HG03439 (cell line): ENCODE measurements around the gene LRRC25.
"Not testable (repeated sequence)": the region's sequence is repeated elsewhere in the genome, so short reads cannot be mapped to it uniquely, and the experiment has no call there.

Source experiments
- ATAC-seq: cut with Tn5 transposase; IDR thresholded peaks from one replicate; pipeline ENCODE4 v1.9.1; 2021; ENCODE audit warnings: mild to moderate bottlenecking, moderate library complexity; ENCODE audit not compliant: unreplicated experiment

The LRRC25 gene

DNA sequence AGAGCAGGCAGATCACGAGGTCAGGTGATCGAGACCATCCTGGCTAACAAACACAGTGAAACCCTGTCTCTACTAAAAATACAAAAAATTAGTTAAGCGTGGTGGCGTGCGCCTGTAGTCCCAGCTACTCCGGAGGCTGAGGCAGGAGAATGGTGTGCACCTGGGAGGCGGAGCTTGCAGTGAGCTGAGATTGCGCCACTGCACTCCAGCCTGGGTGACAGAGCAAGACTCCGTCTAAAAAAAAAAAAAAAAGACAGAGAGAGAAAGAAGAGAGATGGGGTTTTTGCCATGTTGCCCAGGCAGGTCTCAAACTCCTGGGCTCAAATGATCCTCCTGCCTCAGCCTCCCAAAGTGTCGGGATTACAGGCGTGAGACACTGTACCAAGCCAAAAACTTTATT is 8.3 kb upstream of the LRRC25 start:
- ATAC-seq: not testable (repeated sequence)

DNA sequence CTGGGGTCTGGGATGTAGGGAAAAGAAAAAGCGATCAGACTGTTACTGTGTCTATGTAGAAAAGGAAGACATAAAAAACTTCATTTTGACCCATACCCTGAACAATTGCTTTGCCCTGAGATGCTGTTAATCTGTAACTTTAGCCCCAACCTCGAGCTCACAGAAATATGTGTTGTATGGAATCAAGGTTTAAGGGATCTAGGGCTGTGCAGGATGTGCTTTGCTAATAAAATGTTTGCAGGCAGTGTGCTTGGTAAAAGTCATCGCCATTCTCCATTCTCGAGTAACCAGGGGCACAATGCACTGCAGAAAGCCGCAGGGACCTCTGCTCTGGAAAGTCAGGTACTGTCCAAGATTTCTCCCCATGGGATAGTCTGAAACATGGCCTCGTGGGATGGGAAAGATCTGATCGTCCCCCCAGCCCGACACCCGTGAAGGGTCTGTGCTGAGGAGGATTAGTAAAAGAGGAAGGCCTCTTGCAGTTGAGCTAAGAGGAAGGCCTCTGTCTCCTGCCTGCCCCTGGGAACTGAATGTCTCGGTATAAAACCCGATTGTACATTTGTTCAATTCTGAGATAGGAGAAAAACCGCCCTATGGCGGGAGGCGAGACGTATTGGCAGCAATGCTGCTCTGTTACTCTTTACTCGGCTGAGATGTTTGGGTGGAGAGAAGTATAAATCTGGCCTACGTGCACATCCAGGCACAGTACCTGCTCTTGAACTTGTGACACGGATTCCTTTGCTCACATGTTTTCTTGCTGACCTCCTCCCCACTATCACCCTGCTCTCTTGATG is 5.2 kb upstream of the LRRC25 start:
- not testable (repeated sequence) for ATAC-seq

DNA sequence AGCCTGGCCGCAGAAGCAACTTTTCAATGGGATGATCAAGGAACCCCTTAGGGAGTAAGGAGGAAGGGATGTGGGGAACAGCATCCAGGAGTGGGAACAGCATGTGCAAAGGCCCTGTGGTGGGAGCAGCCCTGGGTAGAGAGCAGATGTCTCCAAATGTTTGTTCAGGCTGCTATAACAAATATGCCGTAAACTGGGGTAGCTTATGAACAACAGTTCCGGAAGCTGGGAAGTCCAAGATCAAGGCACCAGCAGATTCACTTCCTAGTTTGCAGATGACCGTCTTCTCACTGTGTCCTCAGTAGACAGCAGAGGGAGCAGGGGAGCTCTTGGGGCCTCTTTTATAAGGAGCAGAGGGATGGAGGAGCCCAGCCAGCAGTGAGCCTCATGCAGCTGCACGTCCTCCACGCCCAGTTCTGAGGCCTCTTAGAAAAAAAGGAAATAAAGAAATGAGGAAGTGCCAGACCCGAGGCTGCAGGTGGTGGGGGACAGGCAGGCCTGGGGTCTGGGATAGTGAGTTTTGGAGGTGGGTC is 4.2 kb upstream of the LRRC25 start:
- ATAC-seq: no peak

DNA sequence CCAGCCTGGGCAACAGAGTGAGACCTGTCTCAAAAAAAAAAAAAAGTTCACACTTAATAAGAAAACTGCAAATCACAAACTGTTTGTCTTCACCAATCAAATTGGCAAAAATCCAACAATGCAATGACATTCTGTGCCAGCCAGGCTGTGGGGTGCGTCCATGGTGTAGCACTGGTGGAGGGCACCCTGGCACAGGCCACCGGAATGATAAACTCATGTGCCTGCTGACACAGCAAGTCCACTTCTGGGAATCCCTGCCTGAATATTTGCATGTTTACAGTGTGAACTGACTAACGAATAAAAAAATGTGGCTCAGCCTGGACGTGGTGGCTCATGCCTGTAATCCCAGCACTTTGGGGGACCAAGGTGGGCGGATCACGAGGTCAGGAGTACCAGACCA is 1.6 kb upstream of the LRRC25 start:
- no peak for ATAC-seq

DNA sequence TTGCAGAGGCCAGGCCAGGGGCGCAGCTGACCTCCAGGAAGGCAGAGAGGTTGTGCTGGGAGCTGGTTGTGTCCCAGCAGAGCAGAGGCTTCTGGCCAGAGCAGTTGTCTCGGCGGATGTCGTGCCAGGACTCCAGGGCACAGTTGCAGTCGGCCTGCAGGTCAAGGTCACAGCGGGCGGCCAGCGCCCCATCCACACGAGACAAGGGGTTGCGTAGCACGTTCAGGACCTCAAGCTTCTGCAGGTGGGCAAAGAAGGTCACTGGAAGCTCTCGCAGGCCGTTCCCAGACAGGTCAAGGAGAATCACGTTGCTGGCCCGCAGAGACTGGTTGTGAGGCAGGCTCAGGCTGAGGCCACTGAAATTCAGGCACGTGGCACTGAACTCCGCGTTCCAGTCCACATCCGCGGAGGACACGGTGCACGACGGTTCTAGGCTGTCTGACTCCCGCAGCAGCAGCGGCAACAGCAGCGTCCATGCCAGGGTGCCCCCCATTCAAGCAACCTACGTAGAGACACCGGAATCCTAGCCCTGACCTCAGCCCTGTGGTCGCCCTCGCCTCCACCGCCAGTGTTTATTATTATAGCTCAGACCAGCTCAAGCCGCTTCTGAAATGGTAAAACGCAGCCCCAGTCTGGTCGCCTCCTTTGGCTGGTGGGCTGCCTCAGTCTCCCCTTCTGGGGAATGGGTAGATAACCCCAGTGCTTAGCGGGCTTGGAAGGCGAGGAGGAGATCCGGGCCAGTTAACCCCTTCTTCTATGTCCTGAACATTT is 766 bp downstream of the LRRC25 start:
- no peak for ATAC-seq

DNA sequence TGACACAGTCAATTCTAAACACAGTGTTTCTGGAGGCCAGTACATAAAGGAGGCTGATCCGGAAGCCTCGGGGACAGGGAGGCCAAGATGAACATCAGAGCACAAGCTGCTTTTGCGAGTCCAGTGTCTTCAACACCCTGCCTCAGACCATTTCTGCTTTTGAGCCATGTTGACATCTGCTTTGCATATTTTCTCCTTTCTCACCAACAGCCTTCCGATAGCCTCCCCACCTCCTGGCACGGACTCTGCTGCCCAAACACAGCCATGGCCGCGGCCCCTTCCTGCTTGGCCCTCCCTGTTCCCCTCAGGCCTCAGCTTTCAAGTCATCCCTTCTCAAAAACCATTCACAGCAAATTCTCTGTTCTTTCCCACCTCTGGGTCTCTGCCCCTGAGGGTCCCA is 3.6 kb downstream of the LRRC25 start:
- no peak for ATAC-seq

DNA sequence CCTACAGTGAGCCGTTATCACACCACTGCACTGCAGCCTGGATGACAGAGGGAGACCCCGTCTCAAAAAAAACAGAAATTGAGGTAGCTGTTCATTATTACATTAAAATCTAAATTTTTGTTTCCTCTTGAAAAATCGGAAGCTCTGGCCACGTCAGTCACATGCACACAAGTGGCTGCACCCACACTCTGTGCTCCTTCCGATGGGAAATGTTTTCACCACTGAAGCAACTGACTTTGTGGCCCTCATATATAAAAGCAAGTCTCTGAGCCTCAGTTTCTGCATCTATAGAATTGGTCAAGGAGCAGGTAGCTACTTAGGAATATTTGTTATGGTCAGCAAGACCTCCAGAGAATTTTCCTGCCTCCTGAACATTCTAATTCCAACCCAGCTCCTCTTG is 4.5 kb downstream of the LRRC25 start:
- ATAC-seq: no peak

DNA sequence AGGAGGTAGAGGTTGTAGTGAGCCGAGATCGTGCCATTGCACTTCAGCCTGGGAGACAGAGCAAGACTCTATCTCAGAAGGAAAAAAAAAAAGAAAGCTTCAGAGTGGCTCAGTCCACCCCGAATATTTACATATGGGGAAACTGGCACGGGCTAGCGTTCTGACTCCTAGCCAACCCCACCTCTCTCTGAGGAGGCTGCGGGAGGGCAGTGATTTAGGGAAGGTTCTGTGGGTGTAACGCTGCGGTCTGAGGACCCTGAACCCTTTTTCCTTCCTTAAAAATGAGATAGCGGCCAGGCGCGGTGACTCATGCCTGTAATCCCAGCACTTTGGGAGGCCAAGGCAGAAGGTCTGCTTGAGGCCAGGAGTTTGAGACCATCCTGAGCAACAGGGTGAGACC is 5.0 kb downstream of the LRRC25 start:
- no peak for ATAC-seq

DNA sequence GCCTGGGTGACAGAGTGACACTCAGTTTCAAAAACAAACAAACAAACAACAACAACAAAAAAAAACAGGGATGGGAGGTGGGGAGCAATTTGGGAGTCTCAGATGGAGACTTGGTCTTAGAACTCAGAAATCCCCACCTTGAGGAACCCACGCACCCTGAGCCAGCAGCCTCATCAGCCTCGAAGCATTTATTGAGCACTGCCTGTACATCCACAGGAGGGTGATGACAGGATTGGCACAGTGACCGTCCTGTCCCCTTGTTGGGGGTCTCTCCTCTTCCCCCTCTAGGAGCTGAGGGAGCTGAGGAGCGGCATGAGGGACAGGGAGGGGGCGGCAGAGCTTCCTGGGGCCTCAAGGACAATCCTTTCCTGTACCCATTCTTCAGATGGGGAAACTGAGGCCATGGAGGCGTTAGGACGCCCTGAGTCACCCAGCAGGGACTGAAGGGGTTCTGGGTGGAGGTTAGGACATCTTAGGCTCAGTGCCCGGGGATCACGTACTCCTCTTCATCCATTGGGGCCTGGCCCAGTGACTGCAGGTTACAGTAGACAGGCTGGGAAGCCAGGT is 5.8 kb downstream of the LRRC25 start:
- ATAC-seq: no peak

DNA sequence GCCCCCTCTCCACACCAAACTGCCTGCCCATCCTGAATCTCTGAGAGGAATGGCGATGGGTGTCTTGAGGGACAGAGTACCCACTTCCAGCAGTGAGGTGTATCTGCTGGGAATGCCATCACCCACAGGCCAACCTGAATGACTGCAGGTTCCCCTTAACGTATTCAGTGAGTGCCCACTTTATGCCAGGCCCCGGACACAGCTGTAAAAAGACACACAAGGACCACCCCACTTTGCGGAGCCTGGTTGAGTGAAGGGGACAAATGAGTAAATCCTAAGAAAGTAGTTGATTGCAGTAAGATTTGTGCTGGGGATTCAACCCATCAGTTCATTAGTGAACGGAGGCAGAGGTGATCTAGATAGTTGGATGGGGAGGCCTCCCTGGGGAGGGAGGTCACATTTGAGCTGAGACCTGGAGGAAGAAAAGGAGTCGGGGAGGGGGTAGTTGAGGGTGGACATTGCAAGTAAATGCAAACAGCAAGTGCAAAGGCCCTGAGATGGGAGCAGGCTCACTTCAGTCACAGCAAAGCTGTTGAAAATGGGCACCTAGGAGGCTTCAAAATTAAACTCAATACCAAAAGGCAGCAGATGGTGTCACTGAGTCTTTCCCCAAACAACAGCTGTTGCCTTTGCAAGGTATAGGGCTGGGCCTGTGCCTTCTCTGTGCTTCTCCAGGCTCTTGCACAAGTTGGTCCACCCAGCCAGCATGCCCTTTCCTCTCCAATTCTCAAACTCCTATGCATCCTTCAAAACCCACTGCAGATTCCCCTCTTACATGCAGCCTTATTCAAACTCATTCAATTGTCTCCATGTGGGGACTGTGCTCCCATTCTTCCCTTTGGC is 7.1 kb downstream of the LRRC25 start:
- ATAC-seq: no peak

DNA sequence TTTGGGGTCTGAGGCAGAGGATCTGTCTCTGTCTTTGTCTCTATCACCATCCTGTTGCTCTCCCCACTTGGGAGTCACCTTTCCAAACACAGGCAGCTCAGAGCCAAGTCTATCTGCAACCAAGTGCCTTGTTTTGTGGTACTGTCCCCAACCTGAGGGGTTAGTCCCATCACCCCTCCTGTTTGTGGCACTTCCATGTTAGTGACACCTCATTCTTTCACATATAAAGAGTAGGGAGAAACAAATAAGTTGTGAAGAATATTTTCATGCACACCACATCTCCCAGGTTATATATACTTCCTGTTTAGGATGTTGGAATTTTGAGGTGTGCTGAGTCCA is 7.7 kb downstream of the LRRC25 start:
- ATAC-seq: no peak

DNA sequence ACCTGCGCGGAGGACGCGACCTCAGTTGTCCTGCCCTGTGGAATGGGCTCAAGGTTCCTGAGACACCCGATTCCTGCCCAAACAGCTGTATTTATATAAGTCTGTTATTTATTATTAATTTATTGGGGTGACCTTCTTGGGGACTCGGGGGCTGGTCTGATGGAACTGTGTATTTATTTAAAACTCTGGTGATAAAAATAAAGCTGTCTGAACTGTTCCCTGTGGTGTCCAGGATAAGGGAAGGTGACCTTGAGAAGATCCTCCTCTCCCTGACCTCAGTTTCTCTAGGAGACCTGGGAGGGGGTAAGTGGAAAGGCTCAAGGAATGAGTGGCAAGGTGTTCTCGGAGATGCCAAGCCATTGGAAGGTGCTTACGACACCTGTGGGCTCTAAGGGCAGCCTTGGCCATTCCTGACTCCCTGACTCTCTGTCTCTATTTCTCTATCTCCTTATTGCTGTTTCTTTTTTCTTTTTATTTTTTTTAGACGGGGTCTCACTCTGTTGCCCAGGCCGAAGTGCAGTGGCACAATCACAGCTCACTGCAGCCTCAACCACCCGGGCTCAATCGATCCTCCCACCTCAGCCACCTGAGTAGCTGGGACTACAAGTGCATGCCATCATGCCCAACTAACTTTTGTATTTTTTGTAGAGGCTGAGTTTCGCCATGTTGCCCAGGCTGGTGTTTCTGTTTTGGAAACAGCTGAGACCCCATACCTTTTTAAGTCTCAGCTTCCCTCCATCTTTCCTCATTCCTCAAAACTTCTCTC is 8.3 kb downstream of the LRRC25 start:
- no peak for ATAC-seq

DNA sequence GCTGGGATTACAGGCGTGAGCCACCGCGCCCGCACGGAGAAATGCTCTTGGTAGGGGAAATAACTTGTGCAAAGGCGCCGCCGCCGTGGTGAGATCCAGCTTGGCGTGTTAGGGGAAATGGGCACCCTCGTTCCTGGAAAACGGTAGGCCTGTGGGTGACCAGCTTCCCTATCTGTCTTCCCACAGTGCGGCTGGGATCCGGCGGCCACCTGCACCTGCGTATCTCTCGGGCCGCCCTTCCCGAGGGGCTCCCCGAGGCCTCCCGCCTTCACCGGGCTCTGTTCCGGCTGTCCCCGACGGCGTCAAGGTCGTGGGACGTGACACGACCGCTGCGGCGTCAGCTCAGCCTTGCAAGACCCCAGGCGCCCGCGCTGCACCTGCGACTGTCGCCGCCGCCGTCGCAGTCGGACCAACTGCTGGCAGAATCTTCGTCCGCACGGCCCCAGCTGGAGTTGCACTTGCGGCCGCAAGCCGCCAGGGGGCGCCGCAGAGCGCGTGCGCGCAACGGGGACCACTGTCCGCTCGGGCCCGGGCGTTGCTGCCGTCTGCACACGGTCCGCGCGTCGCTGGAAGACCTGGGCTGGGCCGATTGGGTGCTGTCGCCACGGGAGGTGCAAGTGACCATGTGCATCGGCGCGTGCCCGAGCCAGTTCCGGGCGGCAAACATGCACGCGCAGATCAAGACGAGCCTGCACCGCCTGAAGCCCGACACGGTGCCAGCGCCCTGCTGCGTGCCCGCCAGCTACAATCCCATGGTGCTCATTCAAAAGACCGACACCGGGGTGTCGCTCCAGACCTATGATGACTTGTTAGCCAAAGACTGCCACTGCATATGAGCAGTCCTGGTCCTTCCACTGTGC is 9.1 kb downstream of the LRRC25 start:
- ATAC-seq: peak; percentile 75

DNA sequence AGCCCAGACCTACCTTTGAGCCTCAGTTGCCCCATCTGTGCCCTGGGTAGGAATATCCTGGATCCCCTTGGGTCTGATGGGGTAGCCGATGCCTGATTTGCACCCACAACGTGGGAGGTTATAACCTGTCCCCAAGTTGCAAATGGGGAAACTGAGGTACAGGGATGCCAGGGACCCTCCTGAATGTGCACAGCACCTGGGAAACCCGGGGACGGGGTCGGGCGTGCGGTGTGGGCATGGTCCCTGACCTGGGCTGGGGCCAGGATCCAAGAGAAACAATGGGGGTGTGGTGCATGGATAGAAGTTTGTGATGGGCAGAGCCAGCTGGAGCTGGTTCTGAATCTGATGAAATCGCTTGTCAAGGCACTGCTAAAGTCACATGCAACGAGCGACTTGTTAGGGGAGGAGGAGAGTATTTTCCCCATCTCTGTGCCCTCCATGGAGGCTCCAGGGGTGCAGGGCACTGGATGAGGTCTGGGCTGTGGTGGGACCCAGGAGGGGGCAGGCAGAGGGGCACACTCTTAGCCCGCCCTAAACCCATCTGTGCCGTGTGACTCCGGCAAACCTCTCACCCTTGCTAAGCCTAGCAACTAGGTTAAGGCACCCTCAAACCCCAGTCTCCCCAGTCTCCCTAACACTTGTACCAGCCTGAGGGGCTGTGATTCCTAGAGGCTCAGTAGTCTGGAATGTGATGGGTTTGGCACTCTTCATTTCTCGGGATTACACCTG is 10.7 kb downstream of the LRRC25 start:
- ATAC-seq: no peak

DNA sequence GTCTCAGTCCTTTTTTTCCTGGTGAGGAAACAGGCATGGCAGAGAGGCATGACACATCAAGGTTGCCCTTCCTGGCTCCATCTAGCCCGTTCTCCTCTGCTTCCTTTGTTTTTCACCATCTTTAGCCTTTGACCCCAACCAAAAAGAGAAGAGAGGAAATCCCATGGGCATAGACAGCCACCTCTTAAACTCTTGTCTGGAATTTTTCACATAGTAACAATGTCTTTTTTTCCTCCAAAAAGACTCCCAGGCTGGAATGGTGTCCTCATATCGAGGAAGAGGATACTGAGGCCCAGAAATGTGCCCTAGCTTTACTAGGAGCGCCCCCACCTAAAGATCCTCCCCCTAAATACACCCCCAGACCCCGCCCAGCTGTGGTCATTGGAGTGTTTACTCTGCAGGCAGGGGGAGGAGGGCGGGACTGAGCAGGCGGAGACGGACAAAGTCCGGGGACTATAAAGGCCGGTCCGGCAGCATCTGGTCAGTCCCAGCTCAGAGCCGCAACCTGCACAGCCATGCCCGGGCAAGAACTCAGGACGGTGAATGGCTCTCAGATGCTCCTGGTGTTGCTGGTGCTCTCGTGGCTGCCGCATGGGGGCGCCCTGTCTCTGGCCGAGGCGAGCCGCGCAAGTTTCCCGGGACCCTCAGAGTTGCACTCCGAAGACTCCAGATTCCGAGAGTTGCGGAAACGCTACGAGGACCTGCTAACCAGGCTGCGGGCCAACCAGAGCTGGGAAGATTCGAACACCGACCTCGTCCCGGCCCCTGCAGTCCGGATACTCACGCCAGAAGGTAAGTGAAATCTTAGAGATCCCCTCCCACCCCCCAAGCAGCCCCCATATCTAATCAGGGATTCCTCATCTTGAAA is 11.5 kb downstream of the LRRC25 start, which contains the start of gene GDF15:
GDF15 (plus strand) TSS at position 484 of the 868 bp plus-strand sequence; CDS start at position 516, 32 bp downstream.
- no peak for ATAC-seq

DNA sequence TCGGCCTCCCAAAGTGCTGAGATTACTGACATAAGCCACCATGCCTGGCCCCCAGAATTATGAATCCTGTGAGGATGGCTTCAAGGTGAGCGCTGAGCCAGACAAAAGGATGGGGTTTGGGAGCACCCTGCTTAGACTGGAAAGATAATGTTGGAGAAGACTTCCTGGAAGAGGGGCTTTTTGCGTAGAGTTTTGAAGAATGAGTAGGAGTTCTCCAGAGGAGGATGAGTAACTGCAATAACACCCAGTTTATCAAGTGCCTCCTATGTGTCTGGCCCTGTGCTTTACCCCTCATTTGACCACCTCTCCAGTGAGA is 12.1 kb downstream of the LRRC25 start:
- no peak for ATAC-seq

DNA sequence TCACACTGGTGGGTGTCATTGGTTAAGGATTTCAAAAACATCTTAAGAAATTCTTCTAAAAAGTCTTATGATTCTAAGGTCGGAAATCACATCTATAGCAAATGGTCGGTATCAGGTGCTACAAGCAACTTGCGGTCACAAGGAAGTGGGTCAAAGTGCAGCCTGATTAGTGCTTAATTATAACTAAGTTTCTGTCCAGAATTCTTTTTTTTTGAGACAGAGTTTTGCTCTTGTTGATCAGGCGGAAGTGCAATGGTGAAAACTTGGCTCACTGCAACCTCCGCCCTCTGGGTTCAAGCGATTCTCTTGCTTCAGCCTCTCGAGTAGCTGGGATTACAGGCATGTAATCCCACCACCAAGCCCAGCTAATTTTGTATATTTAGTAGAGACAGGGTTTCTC is 12.6 kb downstream of the LRRC25 start:
- ATAC-seq: no peak

DNA sequence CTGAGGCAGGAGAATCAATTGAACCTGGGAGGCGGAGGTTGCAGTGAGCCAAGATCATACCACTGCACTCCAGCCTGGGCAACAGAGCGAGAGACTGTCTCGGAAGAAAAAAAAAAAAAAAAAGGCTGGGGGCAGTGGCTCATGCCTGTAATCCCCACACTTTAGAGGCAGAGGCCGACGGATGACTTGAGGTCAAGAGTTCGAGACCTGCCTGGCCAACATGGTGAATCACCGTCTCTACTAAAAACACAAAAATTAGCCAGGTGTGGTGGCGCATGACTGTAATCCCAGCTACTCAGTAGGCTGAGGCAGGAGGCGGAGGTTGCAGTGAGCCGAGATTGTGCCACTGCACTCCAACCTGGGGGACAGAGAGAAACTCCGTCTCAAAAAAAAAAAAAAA is 13.8 kb downstream of the LRRC25 start:
- ATAC-seq: not testable (repeated sequence)
